ENCODE measurements around the gene SLC8A1. TPM values are rescaled to one million over a fixed set of nuclear protein-coding genes. Genes with fewer than 3 reads are reported as not detected.
A peak's percentile ranks its signal among the peaks of the same experiment; 100 is the strongest.

SLC8A1 gene
- polyA plus RNA-seq (2013), result 13.3 and 13.7 TPM in 2 replicates

DNA sequence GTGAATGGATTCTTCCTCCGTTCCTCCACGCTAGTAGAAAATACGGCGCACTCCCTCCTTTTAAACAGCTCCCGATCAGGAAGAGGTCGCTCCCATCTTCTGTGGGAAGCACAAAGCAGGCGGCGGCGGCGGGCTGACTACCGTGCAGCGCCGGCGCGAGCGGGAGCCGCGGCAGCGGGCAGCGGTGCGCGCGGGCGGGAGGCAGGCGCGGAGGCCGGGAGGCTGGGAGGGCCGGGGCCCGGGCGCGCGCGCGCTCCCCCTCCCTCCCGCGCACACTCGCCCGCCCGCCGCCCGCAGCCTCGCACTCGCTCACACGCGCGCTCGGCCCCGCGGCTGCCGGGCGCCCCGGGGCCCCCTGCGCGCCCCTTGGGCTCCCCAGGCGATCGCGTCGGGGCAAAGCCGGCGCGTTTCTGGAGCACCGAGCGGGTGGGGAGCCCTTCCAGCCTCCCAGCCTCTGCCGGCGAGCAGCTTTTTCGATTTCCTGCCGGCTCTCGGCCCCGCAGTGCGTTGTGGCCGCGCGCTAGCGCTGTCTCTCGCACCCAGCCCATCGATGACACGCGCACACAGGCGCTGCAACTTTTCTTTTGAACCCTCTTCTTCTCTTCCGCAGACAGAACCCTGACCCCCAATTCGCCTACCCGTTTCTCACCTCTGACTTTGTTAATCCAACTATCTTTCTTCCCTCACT lies at the start of gene SLC8A1:
Gene SLC8A1, minus strand, starts transcription at position 173 of the 688 bp plus-strand sequence.
- peak within 1 kb of the TSS; percentile 21 for H2BK12ac ChIP-seq (ENCODE audit: low read length)
- peak within 1 kb of the TSS; percentile 83 for H3K4me2 ChIP-seq (ENCODE audit: low read length)
- H3K4me3 ChIP-seq (ENCODE audit: low read depth, low read length), result peak within 1 kb of the TSS; percentile 82
- peak within 1 kb of the TSS; percentile 84 for H3K18ac ChIP-seq (ENCODE audit: low read length)
- H3K9me3 ChIP-seq (ENCODE audit: insufficient read depth, low read depth, low read length), result no peaks in the 10 kb centered on the region
- H2AFZ ChIP-seq (ENCODE audit: insufficient read depth, low read length, poor library complexity), result peak within 1 kb of the TSS; percentile 92
- H4K12ac ChIP-seq (ENCODE audit: low read depth, low read length), result peak within 1 kb of the TSS; percentile 10
- H3K27me3 ChIP-seq (ENCODE audit: insufficient read depth, low read length), result no peaks in the 10 kb centered on the region
- no peaks in the 10 kb centered on the region for H3K36me3 ChIP-seq (ENCODE audit: control insufficient read depth in 1 of 2, insufficient read depth in 2 of 2, low read length in 2 of 2)
- no CpG with 5 or more reads among the region's 82 CpGs for WGBS (ENCODE audit: extremely low coverage, insufficient coverage, insufficient read length)
- H3K23ac ChIP-seq (ENCODE audit: low read length), result no peak within 1 kb of the TSS
- H3K4ac ChIP-seq (ENCODE audit: low read depth, low read length), result peak within 1 kb of the TSS; percentile 42
- peak within 1 kb of the TSS; percentile 49 for H3K27ac ChIP-seq (ENCODE audit: low read depth, low read length)
- peak within 1 kb of the TSS; percentile 64 for H2BK5ac ChIP-seq (ENCODE audit: low read depth, low read length, poor library complexity)
- peak within 1 kb of the TSS; percentile 64 for H4K91ac ChIP-seq (ENCODE audit: low read depth, low read length)
- H2AK5ac ChIP-seq (ENCODE audit: low read length), result peak within 1 kb of the TSS; percentile 48
- peak within 1 kb of the TSS; percentile 81 for H3K9ac ChIP-seq (ENCODE audit: low read length)
- H3K79me2 ChIP-seq (ENCODE audit: control insufficient read depth, insufficient read depth, low read length, poor library complexity), result peaks cover 5% of the 10 kb centered on the region
- peak in 1 of 2 donors; percentile 43 for DNase-seq
- peak within 1 kb of the TSS; percentile 64 for H2BK120ac ChIP-seq (ENCODE audit: insufficient read depth, low read length, poor library complexity)
- H3K14ac ChIP-seq (ENCODE audit: low read length), result peak within 1 kb of the TSS; percentile 71
- H3K79me1 ChIP-seq (ENCODE audit: low read length), result peaks cover 11% of the 10 kb centered on the region
- H4K8ac ChIP-seq (ENCODE audit: low read depth, low read length), result peak within 1 kb of the TSS; percentile 74
- no peaks in the 10 kb centered on the region for H3K4me1 ChIP-seq (ENCODE audit: control insufficient read depth in 1 of 2, insufficient read depth in 2 of 2, low read length in 2 of 2)

DNA sequence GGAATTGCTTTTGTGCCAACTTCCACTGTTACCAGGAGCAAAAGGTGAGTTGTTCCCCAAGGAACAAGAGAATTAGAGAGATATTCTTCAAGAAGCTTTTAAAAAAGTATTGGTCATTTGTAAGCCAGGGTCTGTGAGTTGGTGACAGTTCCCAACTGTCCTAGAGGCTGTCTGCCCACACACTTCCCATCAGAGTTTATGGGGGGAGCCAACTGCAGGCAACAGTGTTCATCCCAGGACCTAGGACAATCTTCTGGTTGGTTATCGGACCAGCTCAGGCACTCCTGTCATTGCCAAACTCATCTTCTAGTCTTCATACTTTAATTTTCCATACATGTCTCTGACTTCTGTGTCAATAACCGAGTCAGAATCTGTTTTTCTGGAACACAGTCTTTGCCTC lies 47.5 kb upstream of the SLC8A1 start:
- Histone ChIP-seq H3K27me3 (ENCODE audit: insufficient read depth, low read length) (no peaks in the 10 kb centered on the region), H3K4me2 (ENCODE audit: low read length) (no peak overlapping the region), H2AFZ (ENCODE audit: insufficient read depth, low read length, poor library complexity) (no peak overlapping the region), H2BK12ac (ENCODE audit: low read length) (no peak overlapping the region), H3K4me1 (ENCODE audit: control insufficient read depth in 1 of 2, insufficient read depth in 2 of 2, low read length in 2 of 2) (no peaks in the 10 kb centered on the region), H3K27ac (ENCODE audit: low read depth, low read length) (no peak overlapping the region), H4K91ac (ENCODE audit: low read depth, low read length) (no peak overlapping the region), H3K9ac (ENCODE audit: low read length) (no peak overlapping the region), H4K8ac (ENCODE audit: low read depth, low read length) (no peak overlapping the region), H3K23ac (ENCODE audit: low read length) (no peak overlapping the region), H3K18ac (ENCODE audit: low read length) (no peak overlapping the region), H3K79me2 (ENCODE audit: control insufficient read depth, insufficient read depth, low read length, poor library complexity) (no peaks in the 10 kb centered on the region), H3K9me3 (ENCODE audit: insufficient read depth, low read depth, low read length) (no peaks in the 10 kb centered on the region), H2BK120ac (ENCODE audit: insufficient read depth, low read length, poor library complexity) (no peak overlapping the region), H3K14ac (ENCODE audit: low read length) (no peak overlapping the region), H2AK5ac (ENCODE audit: low read length) (no peak overlapping the region), H4K12ac (ENCODE audit: low read depth, low read length) (no peak overlapping the region), H2BK5ac (ENCODE audit: low read depth, low read length, poor library complexity) (no peak overlapping the region), H3K4ac (ENCODE audit: low read depth, low read length) (no peak overlapping the region), H3K79me1 (ENCODE audit: low read length) (no peaks in the 10 kb centered on the region), H3K36me3 (ENCODE audit: control insufficient read depth in 1 of 2, insufficient read depth in 2 of 2, low read length in 2 of 2) (no peaks in the 10 kb centered on the region), H3K4me3 (ENCODE audit: low read depth, low read length) (no peak overlapping the region)
- WGBS (ENCODE audit: extremely low coverage, insufficient coverage, insufficient read length), result no CpG with 5 or more reads among the region's 2 CpGs
- DNase-seq, result no peak

DNA sequence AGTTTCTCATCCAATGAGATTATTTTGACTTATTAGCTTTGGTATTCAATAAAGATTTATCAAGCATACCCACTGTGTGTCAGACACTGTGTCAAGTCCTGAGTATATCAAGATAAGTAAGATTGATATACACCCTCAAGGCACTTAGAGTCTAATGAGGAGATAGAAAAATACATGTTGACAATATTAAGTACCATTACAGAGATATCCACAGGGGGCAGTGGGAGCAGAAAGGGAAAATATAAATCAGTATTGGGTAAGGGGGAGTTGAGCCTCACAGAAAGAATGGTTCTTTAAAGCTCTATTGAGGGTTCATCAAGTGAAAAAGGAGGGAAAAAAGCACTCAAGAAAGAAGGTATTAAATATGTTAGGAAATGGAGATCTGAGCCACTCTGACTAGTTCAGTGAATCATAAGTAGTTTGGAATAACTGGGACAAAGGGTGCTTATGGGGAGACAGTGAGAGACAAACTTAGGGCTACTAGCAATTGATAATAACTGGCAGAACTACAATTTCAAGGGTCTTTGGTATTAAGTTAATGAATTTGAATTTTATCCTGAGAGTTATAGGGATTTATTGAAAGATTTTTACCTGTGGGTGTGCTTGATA lies 45.5 kb upstream of the SLC8A1 start:
- DNase-seq, result no peak
- H2AK5ac ChIP-seq (ENCODE audit: low read length), result no peak overlapping the region
- no peak overlapping the region for H2AFZ ChIP-seq (ENCODE audit: insufficient read depth, low read length, poor library complexity)
- H3K27ac ChIP-seq (ENCODE audit: low read depth, low read length), result no peak overlapping the region
- no peak overlapping the region for H3K4me3 ChIP-seq (ENCODE audit: low read depth, low read length)
- no peak overlapping the region for H4K91ac ChIP-seq (ENCODE audit: low read depth, low read length)
- H4K8ac ChIP-seq (ENCODE audit: low read depth, low read length), result no peak overlapping the region
- H3K27me3 ChIP-seq (ENCODE audit: insufficient read depth, low read length), result no peaks in the 10 kb centered on the region
- H3K18ac ChIP-seq (ENCODE audit: low read length), result no peak overlapping the region
- H3K9ac ChIP-seq (ENCODE audit: low read length), result no peak overlapping the region
- no peak overlapping the region for H3K4me2 ChIP-seq (ENCODE audit: low read length)
- H3K4me1 ChIP-seq (ENCODE audit: control insufficient read depth in 1 of 2, insufficient read depth in 2 of 2, low read length in 2 of 2), result no peaks in the 10 kb centered on the region
- H3K9me3 ChIP-seq (ENCODE audit: insufficient read depth, low read depth, low read length), result no peaks in the 10 kb centered on the region
- no peaks in the 10 kb centered on the region for H3K36me3 ChIP-seq (ENCODE audit: control insufficient read depth in 1 of 2, insufficient read depth in 2 of 2, low read length in 2 of 2)
- H4K12ac ChIP-seq (ENCODE audit: low read depth, low read length), result no peak overlapping the region
- H3K23ac ChIP-seq (ENCODE audit: low read length), result no peak overlapping the region
- no peak overlapping the region for H2BK12ac ChIP-seq (ENCODE audit: low read length)
- no peaks in the 10 kb centered on the region for H3K79me2 ChIP-seq (ENCODE audit: control insufficient read depth, insufficient read depth, low read length, poor library complexity)
- no peak overlapping the region for H3K14ac ChIP-seq (ENCODE audit: low read length)
- H2BK120ac ChIP-seq (ENCODE audit: insufficient read depth, low read length, poor library complexity), result no peak overlapping the region
- H2BK5ac ChIP-seq (ENCODE audit: low read depth, low read length, poor library complexity), result no peak overlapping the region
- H3K4ac ChIP-seq (ENCODE audit: low read depth, low read length), result no peak overlapping the region
- no peaks in the 10 kb centered on the region for H3K79me1 ChIP-seq (ENCODE audit: low read length)

DNA sequence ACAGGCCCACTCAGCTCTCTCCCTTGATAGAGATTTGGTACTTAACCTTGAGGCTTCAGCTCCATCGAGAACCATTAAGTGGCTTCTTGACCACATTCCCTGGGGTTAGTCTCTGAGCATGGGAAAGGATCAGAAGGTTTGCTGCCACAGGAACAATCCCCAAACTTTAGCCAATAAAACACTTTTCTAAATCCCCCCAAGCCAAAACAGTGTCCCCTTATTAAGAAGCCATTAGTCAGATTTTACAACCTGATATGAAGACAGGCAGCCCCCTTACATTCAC lies 37.7 kb upstream of the SLC8A1 start:
- WGBS (ENCODE audit: extremely low coverage, insufficient coverage, insufficient read length), result no CpG with 5 or more reads among the region's 1 CpG
- no peak overlapping the region for H4K8ac ChIP-seq (ENCODE audit: low read depth, low read length)
- H3K79me2 ChIP-seq (ENCODE audit: control insufficient read depth, insufficient read depth, low read length, poor library complexity), result no peaks in the 10 kb centered on the region

More for the DNA sequence above, 37.7 kb upstream of the SLC8A1 start:
- no peak overlapping the region for H3K18ac ChIP-seq (ENCODE audit: low read length)
- H3K79me1 ChIP-seq (ENCODE audit: low read length), result no peaks in the 10 kb centered on the region
- H3K9ac ChIP-seq (ENCODE audit: low read length), result no peak overlapping the region
- H3K4me3 ChIP-seq (ENCODE audit: low read depth, low read length), result no peak overlapping the region
- DNase-seq, result no peak
- no peak overlapping the region for H3K14ac ChIP-seq (ENCODE audit: low read length)
- no peak overlapping the region for H2BK5ac ChIP-seq (ENCODE audit: low read depth, low read length, poor library complexity)
- no peaks in the 10 kb centered on the region for H3K9me3 ChIP-seq (ENCODE audit: insufficient read depth, low read depth, low read length)
- no peak overlapping the region for H3K4ac ChIP-seq (ENCODE audit: low read depth, low read length)
- no peak overlapping the region for H4K12ac ChIP-seq (ENCODE audit: low read depth, low read length)
- no peak overlapping the region for H2AFZ ChIP-seq (ENCODE audit: insufficient read depth, low read length, poor library complexity)
- no peaks in the 10 kb centered on the region for H3K36me3 ChIP-seq (ENCODE audit: control insufficient read depth in 1 of 2, insufficient read depth in 2 of 2, low read length in 2 of 2)
- no peak overlapping the region for H2AK5ac ChIP-seq (ENCODE audit: low read length)
- no peak overlapping the region for H2BK12ac ChIP-seq (ENCODE audit: low read length)
- no peaks in the 10 kb centered on the region for H3K27me3 ChIP-seq (ENCODE audit: insufficient read depth, low read length)
- no peak overlapping the region for H2BK120ac ChIP-seq (ENCODE audit: insufficient read depth, low read length, poor library complexity)
- H3K4me1 ChIP-seq (ENCODE audit: control insufficient read depth in 1 of 2, insufficient read depth in 2 of 2, low read length in 2 of 2), result no peaks in the 10 kb centered on the region
- no peak overlapping the region for H3K23ac ChIP-seq (ENCODE audit: low read length)
- no peak overlapping the region for H3K4me2 ChIP-seq (ENCODE audit: low read length)
- H3K27ac ChIP-seq (ENCODE audit: low read depth, low read length), result no peak overlapping the region
- H4K91ac ChIP-seq (ENCODE audit: low read depth, low read length), result no peak overlapping the region
